Measurements from ENCODE around the gene NDFIP1. TPM values are rescaled to one million over a fixed set of nuclear protein-coding genes. Genes with fewer than 3 reads are reported as not detected.

NDFIP1 gene
- total and polyA plus RNA-seq, 10 of the 15 experiments (the other 5 are each of a cell fraction or from before 2014, with no cell fraction given), result 0.08 to 2.7 (median 0.92) TPM

DNA sequence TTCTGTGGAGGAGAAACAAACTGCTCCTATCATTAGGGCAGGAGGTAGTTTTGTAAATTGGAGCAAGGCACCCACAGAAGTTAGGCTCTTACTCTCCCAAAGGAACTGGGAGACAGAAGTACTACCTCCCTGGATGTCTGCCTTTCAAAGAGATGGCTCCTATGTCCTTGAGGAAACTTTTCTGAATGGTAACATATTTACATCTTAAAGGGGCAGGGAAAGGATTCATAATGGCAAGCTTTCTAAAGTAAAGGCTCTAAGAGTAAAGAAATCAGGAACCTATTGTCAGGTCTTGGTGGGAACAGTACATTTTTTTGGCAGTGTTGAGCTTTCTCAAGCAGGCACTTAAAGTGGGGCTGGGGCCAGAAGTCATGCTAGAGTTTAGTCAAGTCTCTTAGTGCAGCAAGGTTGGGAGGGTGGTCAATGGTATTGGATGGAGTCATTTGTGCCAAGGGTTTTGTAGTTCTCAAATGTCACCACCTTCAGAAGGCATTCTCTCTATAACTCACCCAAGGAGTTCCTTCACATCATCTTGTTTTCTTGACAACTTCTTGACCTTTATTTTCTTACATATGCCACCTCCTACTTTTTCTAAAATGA is 26.3 kb upstream of the NDFIP1 start:
- BruUV-seq (replicated peaks), result no TSS peak
- H3K4me3 ChIP-seq, result no peak overlapping the region
- H3K79me2 ChIP-seq (ENCODE audit: control insufficient read depth, insufficient read depth, low read length), result no peaks in the 10 kb centered on the region
- H4K20me1 ChIP-seq (ENCODE audit: control insufficient read depth, insufficient read depth), result no peaks in the 10 kb centered on the region
- no peaks in the 10 kb centered on the region for H3K36me3 ChIP-seq (ENCODE audit: control insufficient read depth in 2 of 2, insufficient read depth in 2 of 2, low read length in 1 of 2)
- FAIRE-seq, result no peak
- no peaks in the 10 kb centered on the region; a peak in 2 of 4 replicates for H3K27me3 ChIP-seq (replicated peaks in 1 of 2; ENCODE audit: control insufficient read depth in 2 of 2, insufficient read depth in 2 of 2, low read length in 1 of 2)
- intact Hi-C loops (cut with micrococcal nuclease; ENCODE audit: unreplicated experiment) (no loop called here), in situ Hi-C loops (cut with MboI) (no loop called here)
- H3K27ac ChIP-seq (ENCODE audit: control insufficient read depth, insufficient read depth), result no peak overlapping the region
- DNase-seq (ENCODE audit: low read depth, low spot score), result no peak
- no peak overlapping the region for H2AFZ ChIP-seq (ENCODE audit: control insufficient read depth, low read depth, low read length)
- ATAC-seq, result no peak
- no peak overlapping the region for H3K4me2 ChIP-seq (ENCODE audit: control insufficient read depth, insufficient read depth)
- ChIA-PET CTCF (interaction anchor here (0.6 to 1.1 kb wide), 2 partner anchors 570 to 806 kb away, joined by 3 read pairs; no protein-coding TSS in a partner anchor), POLR2A (no interaction called here), RAD21 (ENCODE audit: unreplicated experiment) (no interaction called here), SMC1A (ENCODE audit: uncharacterized antibody, unreplicated experiment) (interaction anchor here (0.6 kb wide), 1 partner anchor 26 kb away, joined by 3 read pairs; no protein-coding TSS in a partner anchor)
- TF ChIP-seq SIN3A (IDR thresholded peaks at IDR 0.05; ENCODE audit: low read depth, low read length) (no peak), SREBF2 (IDR thresholded peaks at IDR 0.05; ENCODE audit: low read length) (no peak), POLR2A (IDR thresholded peaks at IDR 0.05; ENCODE audit: low read depth, low read length) (no peak), TCF3 (IDR thresholded peaks at IDR 0.05; ENCODE audit: borderline replicate concordance, insufficient read depth, low read depth, low read length) (no peak), TAF1 (IDR thresholded peaks at IDR 0.05; ENCODE audit: borderline replicate concordance, low read depth, low read length) (no peak), NBN (IDR thresholded peaks at IDR 0.05) (no peak), SMAD1 (IDR thresholded peaks at IDR 0.05; ENCODE audit: low read depth, partially characterized antibody) (no peak), NR2F1 (conservative IDR thresholded peaks at IDR 0.05) (no peak), KLF5 (IDR thresholded peaks at IDR 0.05; ENCODE audit: partially characterized antibody) (no peak), POU2F2 (IDR thresholded peaks at IDR 0.05; ENCODE audit: borderline replicate concordance, low read depth, low read length) (no peak), STAT3 (IDR thresholded peaks at IDR 0.05; ENCODE audit: low read depth, low read length) (no peak), CBX3 (IDR thresholded peaks at IDR 0.05; ENCODE audit: borderline replicate concordance, low read depth) (no peak), ESRRA (IDR thresholded peaks at IDR 0.05; ENCODE audit: low read length) (no peak), MXI1 (IDR thresholded peaks at IDR 0.05; ENCODE audit: low read depth, low read length) (no peak), CHD2 (IDR thresholded peaks at IDR 0.05; ENCODE audit: borderline replicate concordance, low read depth, low read length) (no peak), ZNF24 (IDR thresholded peaks at IDR 0.05) (no peak)
- TF ChIP-seq, protein P1, sequence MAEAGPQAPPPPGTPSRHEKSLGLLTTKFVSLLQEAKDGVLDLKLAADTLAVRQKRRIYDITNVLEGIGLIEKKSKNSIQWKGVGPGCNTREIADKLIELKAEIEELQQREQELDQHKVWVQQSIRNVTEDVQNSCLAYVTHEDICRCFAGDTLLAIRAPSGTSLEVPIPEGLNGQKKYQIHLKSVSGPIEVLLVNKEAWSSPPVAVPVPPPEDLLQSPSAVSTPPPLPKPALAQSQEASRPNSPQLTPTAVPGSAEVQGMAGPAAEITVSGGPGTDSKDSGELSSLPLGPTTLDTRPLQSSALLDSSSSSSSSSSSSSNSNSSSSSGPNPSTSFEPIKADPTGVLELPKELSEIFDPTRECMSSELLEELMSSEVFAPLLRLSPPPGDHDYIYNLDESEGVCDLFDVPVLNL (IDR thresholded peaks at IDR 0.05; ENCODE audit: low read depth, low read length), result no peak
- TF ChIP-seq, protein P2, sequence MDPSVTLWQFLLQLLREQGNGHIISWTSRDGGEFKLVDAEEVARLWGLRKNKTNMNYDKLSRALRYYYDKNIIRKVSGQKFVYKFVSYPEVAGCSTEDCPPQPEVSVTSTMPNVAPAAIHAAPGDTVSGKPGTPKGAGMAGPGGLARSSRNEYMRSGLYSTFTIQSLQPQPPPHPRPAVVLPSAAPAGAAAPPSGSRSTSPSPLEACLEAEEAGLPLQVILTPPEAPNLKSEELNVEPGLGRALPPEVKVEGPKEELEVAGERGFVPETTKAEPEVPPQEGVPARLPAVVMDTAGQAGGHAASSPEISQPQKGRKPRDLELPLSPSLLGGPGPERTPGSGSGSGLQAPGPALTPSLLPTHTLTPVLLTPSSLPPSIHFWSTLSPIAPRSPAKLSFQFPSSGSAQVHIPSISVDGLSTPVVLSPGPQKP (IDR thresholded peaks at IDR 0.05; ENCODE audit: low read depth, low read length), result no peak
- TF ChIP-seq, protein P3, sequence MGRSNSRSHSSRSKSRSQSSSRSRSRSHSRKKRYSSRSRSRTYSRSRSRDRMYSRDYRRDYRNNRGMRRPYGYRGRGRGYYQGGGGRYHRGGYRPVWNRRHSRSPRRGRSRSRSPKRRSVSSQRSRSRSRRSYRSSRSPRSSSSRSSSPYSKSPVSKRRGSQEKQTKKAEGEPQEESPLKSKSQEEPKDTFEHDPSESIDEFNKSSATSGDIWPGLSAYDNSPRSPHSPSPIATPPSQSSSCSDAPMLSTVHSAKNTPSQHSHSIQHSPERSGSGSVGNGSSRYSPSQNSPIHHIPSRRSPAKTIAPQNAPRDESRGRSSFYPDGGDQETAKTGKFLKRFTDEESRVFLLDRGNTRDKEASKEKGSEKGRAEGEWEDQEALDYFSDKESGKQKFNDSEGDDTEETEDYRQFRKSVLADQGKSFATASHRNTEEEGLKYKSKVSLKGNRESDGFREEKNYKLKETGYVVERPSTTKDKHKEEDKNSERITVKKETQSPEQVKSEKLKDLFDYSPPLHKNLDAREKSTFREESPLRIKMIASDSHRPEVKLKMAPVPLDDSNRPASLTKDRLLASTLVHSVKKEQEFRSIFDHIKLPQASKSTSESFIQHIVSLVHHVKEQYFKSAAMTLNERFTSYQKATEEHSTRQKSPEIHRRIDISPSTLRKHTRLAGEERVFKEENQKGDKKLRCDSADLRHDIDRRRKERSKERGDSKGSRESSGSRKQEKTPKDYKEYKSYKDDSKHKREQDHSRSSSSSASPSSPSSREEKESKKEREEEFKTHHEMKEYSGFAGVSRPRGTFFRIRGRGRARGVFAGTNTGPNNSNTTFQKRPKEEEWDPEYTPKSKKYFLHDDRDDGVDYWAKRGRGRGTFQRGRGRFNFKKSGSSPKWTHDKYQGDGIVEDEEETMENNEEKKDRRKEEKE (IDR thresholded peaks at IDR 0.05), result no peak
- TF ChIP-seq, protein P4, sequence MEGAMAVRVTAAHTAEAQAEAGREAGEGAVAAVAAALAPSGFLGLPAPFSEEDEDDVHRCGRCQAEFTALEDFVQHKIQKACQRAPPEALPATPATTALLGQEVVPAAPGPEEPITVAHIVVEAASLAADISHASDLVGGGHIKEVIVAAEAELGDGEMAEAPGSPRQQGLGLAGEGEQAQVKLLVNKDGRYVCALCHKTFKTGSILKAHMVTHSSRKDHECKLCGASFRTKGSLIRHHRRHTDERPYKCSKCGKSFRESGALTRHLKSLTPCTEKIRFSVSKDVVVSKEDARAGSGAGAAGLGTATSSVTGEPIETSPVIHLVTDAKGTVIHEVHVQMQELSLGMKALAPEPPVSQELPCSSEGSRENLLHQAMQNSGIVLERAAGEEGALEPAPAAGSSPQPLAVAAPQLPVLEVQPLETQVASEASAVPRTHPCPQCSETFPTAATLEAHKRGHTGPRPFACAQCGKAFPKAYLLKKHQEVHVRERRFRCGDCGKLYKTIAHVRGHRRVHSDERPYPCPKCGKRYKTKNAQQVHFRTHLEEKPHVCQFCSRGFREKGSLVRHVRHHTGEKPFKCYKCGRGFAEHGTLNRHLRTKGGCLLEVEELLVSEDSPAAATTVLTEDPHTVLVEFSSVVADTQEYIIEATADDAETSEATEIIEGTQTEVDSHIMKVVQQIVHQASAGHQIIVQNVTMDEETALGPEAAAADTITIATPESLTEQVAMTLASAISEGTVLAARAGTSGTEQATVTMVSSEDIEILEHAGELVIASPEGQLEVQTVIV (IDR thresholded peaks at IDR 0.05; ENCODE audit: borderline replicate concordance, partially characterized antibody), result no peak
- no peak overlapping the region for H3K9ac ChIP-seq (ENCODE audit: control insufficient read depth, insufficient read depth, low read length)
- no peaks in the 10 kb centered on the region for H3K9me3 ChIP-seq (replicated peaks; ENCODE audit: control insufficient read depth, insufficient read depth, low read length)
- H3K4me1 ChIP-seq (ENCODE audit: control insufficient read depth, insufficient read depth, low read length), result no peaks in the 10 kb centered on the region

Data from GM12878 (cell line).